T-helper 2 cell (primary cell): ENCODE results near the gene C17orf58.

Experiments used
- DNase-seq, 5 experiments: peaks; one replicate each; pipeline versions ENCODE4 v3.0.0 to v3.0.0-alpha.2; 2012 to 2022

The C17orf58 gene

DNA sequence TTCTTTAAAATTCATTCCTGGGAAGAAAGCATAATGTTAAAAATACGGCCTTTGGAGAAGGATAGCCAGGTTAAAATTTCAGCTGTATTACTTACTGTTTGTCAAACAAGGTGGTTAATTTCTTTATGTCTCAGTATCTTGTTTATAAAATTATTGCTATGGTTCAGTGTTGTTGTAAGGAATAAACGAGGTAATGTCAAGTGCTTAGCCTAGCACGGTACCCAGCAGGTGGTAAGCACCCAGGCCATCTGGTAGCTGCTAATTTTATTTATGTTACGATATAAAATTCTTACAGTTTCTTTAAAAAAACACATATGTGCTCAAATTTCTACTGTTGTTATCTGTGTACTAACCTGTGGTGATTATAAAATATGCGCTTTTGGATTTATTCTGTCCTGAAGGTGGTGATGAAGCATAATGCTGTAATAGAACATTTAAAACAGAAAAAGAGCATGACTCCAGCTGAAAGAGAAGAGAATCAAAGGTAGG is 48.9 kb downstream of the C17orf58 start:
- no peak for DNase-seq

DNA sequence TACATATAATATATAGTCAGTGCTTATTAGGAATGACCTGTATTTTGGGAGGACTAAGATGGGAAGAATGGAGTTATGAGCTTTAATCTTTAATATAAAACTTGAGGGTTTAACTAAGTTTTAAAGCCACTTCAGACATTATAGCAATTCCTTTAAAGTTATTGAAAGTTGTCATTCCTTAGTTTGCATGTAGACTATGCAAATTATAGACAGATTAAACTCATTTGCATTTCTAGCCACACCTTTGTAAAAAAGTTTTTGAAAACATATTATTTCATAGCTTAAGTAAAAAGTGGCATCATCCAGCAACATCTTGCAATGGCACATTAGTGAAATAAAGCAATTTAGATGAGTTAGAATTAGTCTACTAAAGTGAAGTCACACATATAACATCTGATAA is 49.8 kb downstream of the C17orf58 start:
- no peak for DNase-seq

DNA sequence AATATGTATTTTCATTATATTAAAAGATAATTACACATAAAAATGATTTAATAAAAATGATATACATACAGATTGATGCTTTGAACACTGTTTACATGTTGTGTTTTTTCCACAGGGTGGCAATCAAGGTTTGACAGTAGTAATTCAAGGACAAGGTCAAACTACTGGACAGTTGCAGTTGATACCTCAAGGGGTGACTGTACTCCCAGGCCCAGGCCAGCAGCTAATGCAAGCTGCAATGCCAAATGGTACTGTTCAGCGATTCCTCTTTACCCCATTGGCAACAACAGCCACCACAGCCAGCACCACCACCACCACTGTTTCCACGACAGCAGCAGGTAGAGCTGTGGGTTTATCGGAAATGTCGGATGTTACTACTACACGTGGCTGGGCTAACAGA is 52.2 kb downstream of the C17orf58 start:
- DNase-seq = no peak

DNA sequence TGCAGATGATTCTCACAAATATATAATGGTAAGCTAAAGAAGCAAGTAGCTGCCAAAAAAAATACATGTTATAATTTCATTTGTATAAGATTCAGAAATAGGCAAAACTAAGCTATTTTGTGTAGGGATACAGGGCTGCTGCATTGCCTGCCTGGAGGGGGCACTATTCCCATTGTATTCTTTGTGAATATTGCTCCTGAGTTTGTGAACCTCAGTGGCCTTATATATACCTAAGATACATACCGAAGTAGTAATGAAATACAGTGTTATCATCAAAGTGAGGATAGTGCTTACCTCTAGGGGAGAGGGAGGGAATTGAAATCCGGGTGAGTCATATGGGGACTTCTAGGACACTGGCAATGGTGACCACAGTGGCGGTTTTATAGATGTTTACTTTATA is 53.5 kb downstream of the C17orf58 start:
- peak in 1 of 5 experiments; percentile 5 for DNase-seq
